HCT116 (cell line): ENCODE data around the gene C3orf20. TPM values are rescaled to one million over a fixed set of nuclear protein-coding genes. Genes with fewer than 3 reads are reported as not detected.

Experiments used
- ATAC-seq: fragments of 200-7000 bp; cut with Tn5 transposase; 2 replicates; pipeline ENCODE4 v1.9.1; 2020; ENCODE audit warnings: mild to moderate bottlenecking, moderate library complexity
- BruUV-seq: library from RNA; stranded (reverse); fragments of 400-500 nt; replicated peaks from 2 replicates; lab custom pipeline; 2021; lab: Mats Ljungman, UMichigan
- CTCF ChIA-PET: fragments of 300-600 bp; sonication (Branson Sonifier 250); formaldehyde crosslinking; loops from one replicate; lab custom pipeline; 2021; ENCODE audit warnings: antibody characterized with exemption; lab: Charles Lee
- POLR2A ChIA-PET: fragments of 300-600, 350-600 bp; sonication (Branson Sonifier 250); formaldehyde crosslinking; loops from one replicate; lab custom pipeline; 2021; ENCODE audit warnings: antibody characterized with exemption; lab: Charles Lee
- RAD21 ChIA-PET, 2 experiments: fragments of 300-600 bp; sonication (Branson Sonifier 250); formaldehyde crosslinking; loops; one replicate each; lab custom pipeline; 2023; ENCODE audit warnings: low total read pairs in 2 of 2; ENCODE audit not compliant: uncharacterized antibody in 2 of 2, unreplicated experiment in 2 of 2, low non-redundant PET in 1 of 2; lab: Charles Lee
- DNase-seq: peaks from one replicate; pipeline ENCODE4 v3.0.0-alpha.2; 2010; ENCODE audit warnings: low read depth, low spot score
- H2AFZ ChIP-seq: fragments of 200-600 bp; shearing (Covaris generic), sonication (generic); 2 replicates; pipeline ENCODE4 v1.6.1; 2017; ENCODE audit warnings: low read depth, mixed run types, mixed read lengths, antibody characterized with exemption, low read length; ENCODE audit not compliant: poor library complexity, severe bottlenecking
- H3K27ac ChIP-seq: 2 replicates; pipeline ENCODE4 v1.5.1; 2012; ENCODE audit warnings: low read depth, low read length
- H3K27me3 ChIP-seq: fragments of 200-600 bp; sonication (generic); 2 replicates; pipeline ENCODE4 v1.6.1; 2016; ENCODE audit warnings: mixed run types, low read length, mixed read lengths; ENCODE audit not compliant: insufficient read depth
- H3K36me3 ChIP-seq, 2 experiments: fragments of 200-500 bp in 1 of 2; fragments of 200-600 bp in 1 of 2; sonication (Bioruptor generic) in 1 of 2; sonication (generic) in 1 of 2; 2 replicates each; pipeline versions ENCODE4 v1.5.1 to v1.6.1; 2014 to 2016; ENCODE audit warnings: low read length in 2 of 2, inconsistent platforms in 1 of 2, mixed read lengths in 1 of 2, mixed run types in 1 of 2; ENCODE audit not compliant: insufficient read depth in 2 of 2, control insufficient read depth in 1 of 2
- H3K4me1 ChIP-seq, 2 experiments: fragments of 200-600 bp in 1 of 2; sonication (generic) in 1 of 2; 2 replicates each; pipeline versions ENCODE4 v1.5.1 to v1.6.1; 2012 to 2017; ENCODE audit warnings: low read length in 2 of 2, inconsistent platforms in 1 of 2, mild to moderate bottlenecking in 1 of 2, mixed read lengths in 1 of 2, mixed run types in 1 of 2, moderate library complexity in 1 of 2; ENCODE audit not compliant: insufficient read depth in 2 of 2, control insufficient read depth in 1 of 2
- H3K4me2 ChIP-seq: fragments of 200-600 bp; sonication (generic); 2 replicates; pipeline ENCODE4 v1.6.1; 2017; ENCODE audit warnings: mixed run types, low read length, mixed read lengths
- H3K4me3 ChIP-seq, 2 experiments: fragments of 200-600 bp in 1 of 2; sonication (generic) in 1 of 2; replicated peaks in 1 of 2; 2 replicates each; pipeline ENCODE4 v1.5.1; 2011 to 2016; ENCODE audit warnings: low read length in 2 of 2, control low read depth in 1 of 2, low read depth in 1 of 2, mild to moderate bottlenecking in 1 of 2, mixed read lengths in 1 of 2, mixed run types in 1 of 2
- H3K79me2 ChIP-seq: fragments of 200-600 bp; sonication (generic); 2 replicates; pipeline ENCODE4 v1.6.1; 2017; ENCODE audit warnings: mild to moderate bottlenecking, mixed run types, low read length, moderate library complexity, mixed read lengths; ENCODE audit not compliant: insufficient read depth
- H3K9ac ChIP-seq: fragments of 200-600 bp; sonication (generic); 2 replicates; pipeline ENCODE4 v1.6.1; 2016; ENCODE audit warnings: low read length, mixed read lengths
- H3K9me2 ChIP-seq: fragments of 200-600 bp; sonication (generic), shearing (Covaris generic); 2 replicates; pipeline ENCODE4 v1.6.1; 2017; ENCODE audit warnings: mixed run types, mild to moderate bottlenecking, moderate library complexity; ENCODE audit not compliant: insufficient read depth
- H3K9me3 ChIP-seq, 2 experiments: fragments of 200-500 bp in 1 of 2; fragments of 200-600 bp in 1 of 2; sonication (Bioruptor generic) in 1 of 2; sonication (generic) in 1 of 2; 2 replicates each; pipeline ENCODE4 v1.6.1; 2014 to 2017; ENCODE audit warnings: low read length in 2 of 2, mixed read lengths in 2 of 2, inconsistent platforms in 1 of 2, low read depth in 1 of 2, mild to moderate bottlenecking in 1 of 2, mixed run types in 1 of 2, moderate library complexity in 1 of 2; ENCODE audit not compliant: control insufficient read depth in 1 of 2, insufficient read depth in 1 of 2
- H4K20me1 ChIP-seq: fragments of 200-600 bp; sonication (generic), shearing (Covaris generic); 2 replicates; pipeline ENCODE4 v1.6.1; 2017; ENCODE audit warnings: mixed run types, mild to moderate bottlenecking, moderate library complexity; ENCODE audit not compliant: insufficient read depth
- CTCF ChIP-seq, 3 experiments: fragments of 200-600 bp in 1 of 3; sonication (generic) in 1 of 3; IDR thresholded peaks in 2 of 3; conservative IDR thresholded peaks in 1 of 3; 2 replicates each; pipeline ENCODE4 v1.5.1; 2012 to 2017; ENCODE audit warnings: low read depth in 2 of 3, low read length in 2 of 3, antibody characterized with exemption in 1 of 3, borderline replicate concordance in 1 of 3, control low read depth in 1 of 3, mild to moderate bottlenecking in 1 of 3, mixed read lengths in 1 of 3, mixed run types in 1 of 3, moderate library complexity in 1 of 3; ENCODE audit not compliant: insufficient read depth in 1 of 3
- EGR1 ChIP-seq: IDR thresholded peaks from 2 replicates; pipeline ENCODE4 v1.6.1; 2012; ENCODE audit warnings: low read depth
- EZH2 ChIP-seq: fragments of 200-600 bp; sonication (generic); IDR thresholded peaks from 2 replicates; pipeline ENCODE4 v1.6.1; 2017; ENCODE audit warnings: antibody characterized with exemption, mixed run types
- JUND ChIP-seq: IDR thresholded peaks from 2 replicates; pipeline ENCODE4 v1.6.1; 2012
- MAX ChIP-seq: IDR thresholded peaks from 2 replicates; pipeline ENCODE4 v1.6.1; 2012
- POLR2AphosphoS5 ChIP-seq: IDR thresholded peaks from 2 replicates; pipeline ENCODE4 v1.6.1; 2011; ENCODE audit warnings: mild to moderate bottlenecking, low read depth, low read length, moderate library complexity
- RAD21 ChIP-seq: IDR thresholded peaks from 2 replicates; pipeline ENCODE4 v1.6.1; 2012; ENCODE audit warnings: low read depth, mild to moderate bottlenecking
- REST ChIP-seq: IDR thresholded peaks from 2 replicates; pipeline ENCODE4 v1.6.1; 2012; ENCODE audit warnings: low read depth
- SP1 ChIP-seq: IDR thresholded peaks from 2 replicates; pipeline ENCODE4 v1.6.1; 2012; ENCODE audit warnings: low read depth
- SRF ChIP-seq: IDR thresholded peaks from 2 replicates; pipeline ENCODE4 v1.6.1; 2012; ENCODE audit warnings: low read depth
- YY1 ChIP-seq: IDR thresholded peaks from 2 replicates; pipeline ENCODE4 v1.6.1; 2011; ENCODE audit warnings: low read length, low read depth, moderate library complexity, mild to moderate bottlenecking; ENCODE audit not compliant: insufficient replicate concordance; ENCODE audit errors: extremely low read depth
- ZBTB33 ChIP-seq: IDR thresholded peaks from 2 replicates; pipeline ENCODE4 v1.6.1; 2011; ENCODE audit warnings: mild to moderate bottlenecking, low read length, moderate library complexity; ENCODE audit not compliant: insufficient replicate concordance; ENCODE audit errors: extremely low read depth
- ZFX ChIP-seq: fragments of 450-650 bp; IDR thresholded peaks from 2 replicates; pipeline ENCODE4 v1.6.1; 2017
- intact Hi-C: fragments of 100-400 bp; cut with micrococcal nuclease; formaldehyde crosslinking; loops from 2 replicates; pipeline ENCODE4 v1.10.0; 2022
- total RNA-seq: library from RNA; stranded (reverse); gene quantifications from one replicate; pipeline ENCODE4 v1.2.1, GENCODE V29; 2021; ENCODE audit not compliant: unreplicated experiment

C3orf20 gene
- total RNA-seq, 1 experiment from 2014 or later = 0.20 TPM

- no peak for ATAC-seq
- Histone ChIP-seq H2AFZ (no peak overlapping the region), H3K4me1 (peaks cover 0 to 3% of the 10 kb centered on the region in 2 experiments; a peak in 1 of 4 replicates), H3K36me3 (no peaks in the 10 kb centered on the region), H3K9me2 (no peaks in the 10 kb centered on the region), H3K4me2 (no peak overlapping the region), H3K9ac (no peak overlapping the region)
- no peak for DNase-seq
- no TSS peak for BruUV-seq
- CTCF ChIA-PET = no interaction called here
- RAD21 ChIA-PET = no interaction called here
- POLR2A ChIA-PET = no interaction called here
- TF ChIP-seq CTCF (IDR thresholded peaks at IDR 0.05 in 2 of 3, conservative IDR thresholded peaks at IDR 0.05 in 1 of 3; ENCODE audit: borderline replicate concordance in 1 of 3, insufficient read depth in 1 of 3, low read depth in 2 of 3, low read length in 2 of 3) (no peak), JUND (no peak), REST (no peak), SRF (no peak), POLR2AphosphoS5 (no peak), SP1 (no peak), YY1 (no peak), ZFX (no peak), MAX (no peak), EZH2 (no peak), ZBTB33 (no peak), EGR1 (no peak), RAD21 (no peak)
- TF ChIP-seq, all 23 proteins: peak for 0
- no peak overlapping the region for H3K4me3 ChIP-seq
- intact Hi-C loops = no loop called here
- H3K79me2 ChIP-seq = no peaks in the 10 kb centered on the region
- no peak overlapping the region for H3K27ac ChIP-seq
- H3K27me3 ChIP-seq = no peaks in the 10 kb centered on the region
- no peaks in the 10 kb centered on the region for H4K20me1 ChIP-seq
- H3K9me3 ChIP-seq = no peaks in the 10 kb centered on the region
Measured at GRCh38 chr3:14625443-14625842, 49.5 kb upstream of the C3orf20 start.
